Tibial nerve (tissue), 3 donors: ENCODE data around the gene PRRT1.

ENCODE experiments used
- POLR2A ChIP-seq, 2 donors: fragments of 450-650 bp; IDR thresholded peaks; one replicate each; pipeline ENCODE4 v1.6.1; 2017; ENCODE audit warnings: antibody characterized with exemption in 2 of 2, mild to moderate bottlenecking in 2 of 2, moderate library complexity in 2 of 2
- TF ChIP-seq, protein P1 (sequence below), 5 experiments: fragments of 200-600 bp in 3 of 5; fragments of 450-650 bp in 2 of 5; sonication (generic) in 3 of 5; IDR thresholded peaks; one replicate each; pipeline ENCODE4 v1.5.1; 2016 to 2019; ENCODE audit warnings: antibody characterized with exemption in 5 of 5, mild to moderate bottlenecking in 3 of 5, moderate library complexity in 2 of 5

DNA sequence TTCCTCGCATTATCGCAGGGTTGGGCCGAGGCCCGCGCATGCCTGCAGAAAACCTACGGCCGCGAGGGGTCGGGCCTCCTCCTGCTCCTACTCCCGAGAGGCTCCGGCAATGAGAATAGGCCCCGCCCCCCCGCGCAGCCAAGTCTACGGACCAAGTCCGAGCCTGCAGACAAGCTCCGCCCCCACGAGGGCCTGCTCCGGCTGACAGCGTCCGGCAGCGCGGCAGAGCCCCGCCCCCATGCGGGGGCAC, 43.8 kb upstream of the PRRT1 start:
- no peak for TF ChIP-seq POLR2A (IDR thresholded peaks at IDR 0.05)
- TF ChIP-seq, protein P1, sequence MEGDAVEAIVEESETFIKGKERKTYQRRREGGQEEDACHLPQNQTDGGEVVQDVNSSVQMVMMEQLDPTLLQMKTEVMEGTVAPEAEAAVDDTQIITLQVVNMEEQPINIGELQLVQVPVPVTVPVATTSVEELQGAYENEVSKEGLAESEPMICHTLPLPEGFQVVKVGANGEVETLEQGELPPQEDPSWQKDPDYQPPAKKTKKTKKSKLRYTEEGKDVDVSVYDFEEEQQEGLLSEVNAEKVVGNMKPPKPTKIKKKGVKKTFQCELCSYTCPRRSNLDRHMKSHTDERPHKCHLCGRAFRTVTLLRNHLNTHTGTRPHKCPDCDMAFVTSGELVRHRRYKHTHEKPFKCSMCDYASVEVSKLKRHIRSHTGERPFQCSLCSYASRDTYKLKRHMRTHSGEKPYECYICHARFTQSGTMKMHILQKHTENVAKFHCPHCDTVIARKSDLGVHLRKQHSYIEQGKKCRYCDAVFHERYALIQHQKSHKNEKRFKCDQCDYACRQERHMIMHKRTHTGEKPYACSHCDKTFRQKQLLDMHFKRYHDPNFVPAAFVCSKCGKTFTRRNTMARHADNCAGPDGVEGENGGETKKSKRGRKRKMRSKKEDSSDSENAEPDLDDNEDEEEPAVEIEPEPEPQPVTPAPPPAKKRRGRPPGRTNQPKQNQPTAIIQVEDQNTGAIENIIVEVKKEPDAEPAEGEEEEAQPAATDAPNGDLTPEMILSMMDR (IDR thresholded peaks at IDR 0.05) = peak; percentile 19 to 80 (median 73)
